Superior temporal gyrus (tissue), 1 donor: Measurements from ENCODE around the gene HOXC6.
A peak's percentile ranks its signal among the peaks of the same experiment; 100 is the strongest.

ENCODE experiments used
- DNase-seq: peaks from one replicate; pipeline ENCODE4 v3.0.0-alpha.2; 2016; ENCODE audit errors: extremely low spot score

HOXC6 gene

GRCh38 chr12:54029529-54030441 lies 1.5 kb downstream of the HOXC6 start:
- no peak for DNase-seq

- no peak for DNase-seq
Measured at GRCh38 chr12:54030442-54030801, 2.2 kb downstream of the HOXC6 start.

GRCh38 chr12:54030889-54031471 lies 2.7 kb downstream of the HOXC6 start:
- DNase-seq = no peak

- no peak for DNase-seq
Measured at GRCh38 chr12:54031480-54031879, 3.2 kb downstream of the HOXC6 start.

- no peak for DNase-seq
Measured at GRCh38 chr12:54032086-54032619, 3.9 kb downstream of the HOXC6 start.

GRCh38 chr12:54032627-54033100 lies 4.4 kb downstream of the HOXC6 start, which contains the start of gene HOXC5:
HOXC5 (plus strand) TSS chr12:54033050; CDS start chr12:54033123, 73 bp downstream.
- DNase-seq = peak; percentile 48

GRCh38 chr12:54033106-54033979 lies 5.1 kb downstream of the HOXC6 start:
- no peak for DNase-seq

GRCh38 chr12:54033980-54034784 lies 5.9 kb downstream of the HOXC6 start:
- no peak for DNase-seq

GRCh38 chr12:54034785-54035310 lies 6.6 kb downstream of the HOXC6 start:
- DNase-seq = no peak

GRCh38 chr12:54035568-54036264 lies 7.5 kb downstream of the HOXC6 start:
- no peak for DNase-seq

GRCh38 chr12:54036620-54037359 lies 8.6 kb downstream of the HOXC6 start:
- DNase-seq = no peak

- no peak for DNase-seq
Measured at GRCh38 chr12:54037360-54038283, 9.4 kb downstream of the HOXC6 start.

- no peak for DNase-seq
Measured at GRCh38 chr12:54038284-54038870, 10.1 kb downstream of the HOXC6 start.

- no peak for DNase-seq
Measured at GRCh38 chr12:54038871-54039414, 10.7 kb downstream of the HOXC6 start.

GRCh38 chr12:54039417-54040147 lies 11.3 kb downstream of the HOXC6 start:
- DNase-seq = no peak

GRCh38 chr12:54040148-54040494 lies 11.9 kb downstream of the HOXC6 start:
- DNase-seq = no peak

- no peak for DNase-seq
Measured at GRCh38 chr12:54040648-54041047, 12.4 kb downstream of the HOXC6 start.
